Pancreas (tissue), 10 donors: ENCODE results near the gene IFI35. TPM values are rescaled to one million over a fixed set of nuclear protein-coding genes. Genes with fewer than 3 reads are reported as not detected.

Experiments
- ATAC-seq, 4 donors: fragments of 200-7000 bp; cut with Tn5 transposase; one replicate each; pipeline versions ENCODE4 v1.8.0 to v1.9.1; 2020; ENCODE audit warnings: mild to moderate bottlenecking in 4 of 4, moderate library complexity in 4 of 4
- DNase-seq, 6 donors: peaks; one replicate each; pipeline ENCODE4 v3.0.0-alpha.2; 2020
- FAIRE-seq: peaks from 2 replicates; lab custom pipeline; 2012; peaks lifted over from hg19 to GRCh38; lab: Jason Lieb, UNC
- H3K27ac ChIP-seq, 4 donors: fragments of 200-600 bp; sonication (generic); 1 replicate in 3 of 4; 2 replicates in 1 of 4; pipeline versions ENCODE4 v1.5.0 to v1.8.0; 2020
- H3K27me3 ChIP-seq, 4 donors: fragments of 200-600 bp; one replicate each; pipeline ENCODE4 v1.8.0; 2021
- H3K36me3 ChIP-seq, 3 donors: fragments of 200-600 bp; sonication (generic) in 1 of 3; one replicate each; pipeline versions ENCODE4 v1.5.0 to v1.8.0; 2020 to 2021
- H3K4me1 ChIP-seq, 3 donors: fragments of 200-600 bp; one replicate each; pipeline ENCODE4 v1.8.0; 2021
- H3K4me3 ChIP-seq, 4 donors: fragments of 200-600 bp; sonication (generic) in 2 of 4; one replicate each; pipeline versions ENCODE4 v1.5.0 to v1.8.0; 2020 to 2021
- H3K9me3 ChIP-seq, 4 donors: fragments of 200-600 bp; one replicate each; pipeline ENCODE4 v1.8.0; 2021
- WGBS, 2 donors: extraction: QIAGEN DNeasy Blood & Tissue Kit; methylation state at CpG; one replicate each; pipeline ENCODE4 v1.1.7; 2013; 5-methylcytosine and 5-hydroxymethylcytosine counted together
- intact Hi-C, 3 donors: fragments of 100-400 bp; cut with DNase I; formaldehyde crosslinking; loops; one replicate each; pipeline versions ENCODE4 v1.11.1 to v1.14.2; 2022
- polyA plus RNA-seq, 2 donors: library from polyadenylated mRNA; stranded (reverse); fragments of 200-250 nt; gene quantifications; one replicate each; pipeline ENCODE4 v1.2.3, GENCODE V29; 2013
- total RNA-seq, 6 donors: library from RNA; stranded (reverse); fragmentation: NEBNext Ultra II Directional in 4 of 6; extraction: Animal tissue kit (Norgen Biotek cat#: 25700) in 4 of 6; gene quantifications; one replicate each; pipeline versions ENCODE4 v1.2.1 to v1.2.4, GENCODE V29; 2021 to 2023
- TF ChIP-seq, protein P1 (sequence below), 4 donors: fragments of 200-600 bp; sonication (generic) in 3 of 4; IDR thresholded peaks; one replicate each; pipeline versions ENCODE4 v1.5.0 to v1.8.0; 2021; ENCODE audit warnings: antibody characterized with exemption in 4 of 4
- donor health status: healthy with polysubstance abuse.
- donor health status: DM: no; HTN: no; CAD: no; lungs with moderate emphysema.
- donor health status: DM: no; HTN: no; CAD: no.
- donor health status: control.
- donor health status: control.
- donor health status: Bipolar disorder and iron deficiency.
- donor health status: DM: yes; HTN: yes; CAD: no.
- donor health status: DM: no; HTN: no; CAD: no.
- donor health status: DM: no; HTN: no; CAD: no.
- donor health status: DM: yes; HTN: yes; CAD: no.

Gene IFI35
- total and polyA plus RNA-seq, 8 donors = 6.0 to 23.9 (median 10.0) TPM

- Histone ChIP-seq H3K36me3 (no peaks in the 10 kb centered on the region), H3K4me1 (peaks cover 0 to 20% (median 16%) of the 10 kb centered on the region in 3 donors), H3K27ac (peak within 1 kb of the TSS; percentile 68 to 85 (median 76)), H3K9me3 (no peaks in the 10 kb centered on the region), H3K27me3 (no peaks in the 10 kb centered on the region), H3K4me3 (peak within 1 kb of the TSS; percentile 68 to 90 (median 86))
- FAIRE-seq (no peak), DNase-seq (peak; percentile 90 to 97 (median 94)), ATAC-seq (peak; percentile 94 to 96 (median 94))
- intact Hi-C loops = no loop called here
- TF ChIP-seq, protein P1, sequence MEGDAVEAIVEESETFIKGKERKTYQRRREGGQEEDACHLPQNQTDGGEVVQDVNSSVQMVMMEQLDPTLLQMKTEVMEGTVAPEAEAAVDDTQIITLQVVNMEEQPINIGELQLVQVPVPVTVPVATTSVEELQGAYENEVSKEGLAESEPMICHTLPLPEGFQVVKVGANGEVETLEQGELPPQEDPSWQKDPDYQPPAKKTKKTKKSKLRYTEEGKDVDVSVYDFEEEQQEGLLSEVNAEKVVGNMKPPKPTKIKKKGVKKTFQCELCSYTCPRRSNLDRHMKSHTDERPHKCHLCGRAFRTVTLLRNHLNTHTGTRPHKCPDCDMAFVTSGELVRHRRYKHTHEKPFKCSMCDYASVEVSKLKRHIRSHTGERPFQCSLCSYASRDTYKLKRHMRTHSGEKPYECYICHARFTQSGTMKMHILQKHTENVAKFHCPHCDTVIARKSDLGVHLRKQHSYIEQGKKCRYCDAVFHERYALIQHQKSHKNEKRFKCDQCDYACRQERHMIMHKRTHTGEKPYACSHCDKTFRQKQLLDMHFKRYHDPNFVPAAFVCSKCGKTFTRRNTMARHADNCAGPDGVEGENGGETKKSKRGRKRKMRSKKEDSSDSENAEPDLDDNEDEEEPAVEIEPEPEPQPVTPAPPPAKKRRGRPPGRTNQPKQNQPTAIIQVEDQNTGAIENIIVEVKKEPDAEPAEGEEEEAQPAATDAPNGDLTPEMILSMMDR (IDR thresholded peaks at IDR 0.05) = no peak
- 0% methylated on average over 34 to 39 of the region's 39 CpGs for WGBS, 2 donors
These were observed 26.3 kb upstream of the IFI35 start, which contains the start of gene RUNDC1 for GRCh38 chr17:42980274-42980765. Gene RUNDC1, plus strand, starts transcription at chr17:42980565. Its CDS starts 12 bp downstream, at chr17:42980577.

- Histone ChIP-seq H3K36me3 (no peaks in the 10 kb centered on the region), H3K27ac (peak overlapping the region; percentile 68 to 85 (median 76)), H3K27me3 (no peaks in the 10 kb centered on the region), H3K9me3 (no peaks in the 10 kb centered on the region), H3K4me3 (peak overlapping the region; percentile 68 to 90 (median 86)), H3K4me1 (peaks cover 0 to 20% (median 16%) of the 10 kb centered on the region in 3 donors)
- TF ChIP-seq, protein P1 (IDR thresholded peaks at IDR 0.05) = peak in 1 of 4 donors; percentile 15
- ATAC-seq (peak; percentile 73 to 85 (median 78)), FAIRE-seq (no peak), DNase-seq (peak; percentile 34 to 83 (median 64))
- 0 to 1% methylated on average over 61 to 67 of the region's 67 CpGs for WGBS, 2 donors
- intact Hi-C loops = no loop called here
These were observed 25.7 kb upstream of the IFI35 start for GRCh38 chr17:42980766-42981397.

DNA sequence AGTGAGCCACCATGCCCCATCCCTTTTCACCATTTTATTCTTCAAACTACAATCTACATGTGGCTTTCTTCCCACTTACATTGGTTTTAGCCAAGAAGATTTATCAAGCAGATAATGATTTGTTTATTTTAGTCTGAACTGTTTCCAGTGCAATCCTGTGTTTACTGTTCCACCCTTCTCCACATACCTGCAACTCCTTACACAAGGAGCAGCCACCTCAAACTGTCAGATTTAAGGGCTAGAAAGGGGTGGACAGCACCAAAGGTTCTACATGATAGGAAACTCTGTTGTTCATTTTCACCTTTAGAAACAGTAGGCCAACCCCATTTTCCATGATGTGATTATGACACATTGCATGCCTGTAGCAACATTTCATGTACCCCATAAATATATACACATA lies 24.3 kb upstream of the IFI35 start:
- H3K27ac ChIP-seq = no peak overlapping the region
- ATAC-seq = no peak

GRCh38 chr17:42985225-42985624 lies 21.4 kb upstream of the IFI35 start:
- DNase-seq = no peak
- peaks cover 0 to 20% (median 9%) of the 10 kb centered on the region in 3 donors for H3K4me1 ChIP-seq
- no peak overlapping the region for H3K4me3 ChIP-seq
- WGBS, 2 donors = 0% methylated on average over 1 of the region's 1 CpG
- no peak for FAIRE-seq
- H3K27me3 ChIP-seq = no peaks in the 10 kb centered on the region
- peak overlapping the region in 1 of 4 donors; percentile 57 for H3K27ac ChIP-seq
- H3K36me3 ChIP-seq = peaks cover 0 to 31% (median 17%) of the 10 kb centered on the region in 3 donors
- H3K9me3 ChIP-seq = no peaks in the 10 kb centered on the region
- TF ChIP-seq, protein P1 (IDR thresholded peaks at IDR 0.05) = no peak
- intact Hi-C loops = no loop called here
- peak in 1 of 4 donors; percentile 17 for ATAC-seq

More for the DNA sequence above, 24.3 kb upstream of the IFI35 start:
- no peaks in the 10 kb centered on the region for H3K9me3 ChIP-seq
- intact Hi-C loops = no loop called here
- FAIRE-seq (no peak), DNase-seq (no peak)
- peaks cover 0 to 20% (median 16%) of the 10 kb centered on the region in 3 donors for H3K4me1 ChIP-seq
- TF ChIP-seq, protein P1 (IDR thresholded peaks at IDR 0.05) = no peak
- H3K4me3 ChIP-seq = no peak overlapping the region
- no peaks in the 10 kb centered on the region for H3K27me3 ChIP-seq
- peaks cover 0 to 3% (median 0%) of the 10 kb centered on the region in 3 donors for H3K36me3 ChIP-seq

DNA sequence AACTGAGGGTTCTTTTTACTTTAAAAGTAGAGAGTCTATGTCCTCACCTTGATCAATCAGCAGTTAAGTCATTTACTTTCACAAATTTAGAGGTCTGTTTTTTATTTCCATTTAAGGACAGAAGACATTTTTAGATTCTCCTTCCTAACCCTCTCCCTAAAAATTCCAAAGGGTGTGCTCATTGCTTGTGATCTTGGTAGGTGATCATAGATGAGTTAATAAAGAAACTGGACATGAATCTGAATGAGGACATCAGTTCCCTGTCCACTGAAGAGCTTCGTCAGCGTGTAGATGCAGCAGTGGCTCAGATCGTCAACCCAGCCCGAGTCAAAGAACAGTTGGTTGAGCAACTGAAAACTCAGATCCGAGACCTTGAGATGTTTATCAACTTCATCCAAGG lies 17.4 kb upstream of the IFI35 start:
- ATAC-seq (no peak), DNase-seq (no peak), FAIRE-seq (no peak)
- no peak overlapping the region for H3K4me3 ChIP-seq
- H3K27me3 ChIP-seq = no peaks in the 10 kb centered on the region
- H3K4me1 ChIP-seq = peaks cover 0 to 6% (median 0%) of the 10 kb centered on the region in 3 donors
- intact Hi-C loops = no loop called here
- no peaks in the 10 kb centered on the region for H3K9me3 ChIP-seq
- no peak overlapping the region for H3K27ac ChIP-seq
- WGBS, 2 donors = 75% methylated on average over 5 of the region's 5 CpGs
- H3K36me3 ChIP-seq = peaks cover 8 to 53% (median 17%) of the 10 kb centered on the region in 3 donors
- TF ChIP-seq, protein P1 (IDR thresholded peaks at IDR 0.05) = no peak
